ENCODE data around the gene LMCD1.

The LMCD1 gene

GRCh38 chr3:8608791-8609467 is 107.3 kb downstream of the LMCD1 start:
- no peak for TF ChIP-seq CTCF (conservative IDR thresholded peaks at IDR 0.05; ENCODE audit: low read depth, low read length)
- no peak overlapping the region for H3K4me3 ChIP-seq (ENCODE audit: low read length)
- no peak for DNase-seq (ENCODE audit: low read depth)

- no peak for TF ChIP-seq CTCF (conservative IDR thresholded peaks at IDR 0.05; ENCODE audit: low read depth, low read length)
- no peak overlapping the region for H3K4me3 ChIP-seq (ENCODE audit: low read length)
- no peak for DNase-seq (ENCODE audit: low read depth)
Measured at GRCh38 chr3:8610951-8611350, 109.3 kb downstream of the LMCD1 start.

GRCh38 chr3:8617921-8618320 is 116.3 kb downstream of the LMCD1 start:
- TF ChIP-seq CTCF (conservative IDR thresholded peaks at IDR 0.05; ENCODE audit: low read depth, low read length), result no peak
- DNase-seq (ENCODE audit: low read depth), result no peak
- H3K4me3 ChIP-seq (ENCODE audit: low read length), result no peak overlapping the region

- H3K4me3 ChIP-seq (ENCODE audit: low read length), result no peak overlapping the region
- DNase-seq (ENCODE audit: low read depth), result no peak
- no peak for TF ChIP-seq CTCF (conservative IDR thresholded peaks at IDR 0.05; ENCODE audit: low read depth, low read length)
Measured at GRCh38 chr3:8618950-8619349, 117.3 kb downstream of the LMCD1 start.

GRCh38 chr3:8619548-8619947 is 117.9 kb downstream of the LMCD1 start:
- no peak overlapping the region for H3K4me3 ChIP-seq (ENCODE audit: low read length)
- DNase-seq (ENCODE audit: low read depth), result no peak
- TF ChIP-seq CTCF (conservative IDR thresholded peaks at IDR 0.05; ENCODE audit: low read depth, low read length), result no peak

GRCh38 chr3:8621141-8621540 is 119.5 kb downstream of the LMCD1 start:
- TF ChIP-seq CTCF (conservative IDR thresholded peaks at IDR 0.05; ENCODE audit: low read depth, low read length), result no peak

GRCh38 chr3:8621872-8622271 is 120.2 kb downstream of the LMCD1 start:
- no peak for DNase-seq (ENCODE audit: low read depth)
- no peak overlapping the region for H3K4me3 ChIP-seq (ENCODE audit: low read length)
- TF ChIP-seq CTCF (conservative IDR thresholded peaks at IDR 0.05; ENCODE audit: low read depth, low read length), result no peak

More at GRCh38 chr3:8621141-8621540, 119.5 kb downstream of the LMCD1 start:
- no peak for DNase-seq (ENCODE audit: low read depth)
- no peak overlapping the region for H3K4me3 ChIP-seq (ENCODE audit: low read length)
